ENCODE results near the gene PPFIA4. TPM values are rescaled to one million over a fixed set of nuclear protein-coding genes. Genes with fewer than 3 reads are reported as not detected.
"Not testable (repeated sequence)": the region's sequence is repeated elsewhere in the genome, so short reads cannot be mapped to it uniquely, and the experiment has no call there.

PPFIA4 gene
- total and polyA plus RNA-seq, 9 of the 15 experiments (the other 6 are each of a cell fraction or from before 2014, with no cell fraction given) = 0.07 to 12.0 (median 0.70) TPM

DNA sequence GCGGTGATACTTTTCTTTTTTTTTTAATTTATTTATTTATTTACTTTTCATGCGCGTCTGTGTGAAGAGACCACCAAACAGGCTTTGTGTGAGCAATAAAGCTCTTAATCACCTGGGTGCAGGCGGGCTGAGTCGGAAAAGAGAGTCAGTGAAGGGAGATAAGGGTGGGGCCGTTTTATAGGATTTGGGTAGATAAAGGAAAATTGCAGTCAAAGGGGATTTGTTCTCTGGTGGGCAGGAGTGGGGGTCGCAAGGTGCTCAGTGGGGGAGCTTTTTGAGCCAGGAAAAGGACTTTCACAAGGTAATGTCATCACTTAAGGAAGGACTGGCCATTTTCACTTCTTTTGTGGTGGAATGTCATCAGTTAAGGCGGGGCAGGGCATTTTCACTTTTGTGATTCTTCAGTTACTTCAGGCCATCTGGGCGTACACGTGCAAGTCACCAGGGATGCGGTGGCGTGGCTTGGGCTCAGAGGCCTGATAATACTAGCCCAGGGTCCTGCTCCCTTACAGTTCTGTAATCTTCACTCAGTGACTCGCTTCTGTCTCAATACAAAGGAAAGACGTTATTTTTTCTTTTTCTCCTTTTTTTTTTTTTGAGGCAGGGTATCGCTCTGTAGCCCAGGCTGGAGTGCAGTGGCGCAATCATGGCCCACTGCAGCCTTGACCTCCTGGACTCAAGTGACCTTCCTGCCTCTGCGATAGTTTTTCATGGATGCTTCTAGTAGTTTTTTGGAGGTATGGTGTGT lies 20.7 kb upstream of the PPFIA4 start:
- H3K79me2 ChIP-seq (ENCODE audit: control insufficient read depth, insufficient read depth, low read length) = peaks cover 37% of the 10 kb centered on the region
- H4K20me1 ChIP-seq (replicated peaks; ENCODE audit: control insufficient read depth, insufficient read depth, low read length); in situ Hi-C loops (cut with MboI); CTCF ChIA-PET (ENCODE audit: low intra/inter-chr PET ratio); H3K9me1 ChIP-seq (ENCODE audit: control insufficient read depth, insufficient read depth, low read length); BruUV-seq (replicated peaks); H3K27me3 ChIP-seq (ENCODE audit: control insufficient read depth in 2 of 2, insufficient read depth in 2 of 2, low read length in 2 of 2); H3K9me3 ChIP-seq (replicated peaks; ENCODE audit: control insufficient read depth, insufficient read depth, low read depth, low read length); TF ChIP-seq TOE1 (CRISPR knock-in tag; IDR thresholded peaks at IDR 0.05; ENCODE audit: borderline replicate concordance, low read depth): not testable (repeated sequence)
- intact Hi-C loops (cut with micrococcal nuclease) = loop anchor here (10.0 kb wide), 1 partner anchor 281 kb away; no protein-coding TSS in a partner anchor
- H3K4me1 ChIP-seq (replicated peaks in 1 of 2; ENCODE audit: control insufficient read depth in 2 of 2, insufficient read depth in 2 of 2, low read length in 2 of 2) = peaks cover 14 to 19% of the 10 kb centered on the region in 2 experiments
- H2AFZ ChIP-seq (ENCODE audit: low read depth, low read length) = peak overlapping the region; percentile 84
- ATAC-seq (peak; percentile 68), DNase-seq (ENCODE audit: extremely low read depth in 1 of 4, low spot score in 3 of 4) (peak in 3 of 4 experiments; percentile 49 to 93 (median 76)), FAIRE-seq (peak; percentile 74)
- H3K4me2 ChIP-seq (ENCODE audit: insufficient read depth, low read length) = peak overlapping the region; percentile 100
- POLR2A ChIA-PET = interaction anchor here (0.6 to 2.0 kb wide), 10 partner anchors 7 to 662 kb away, joined by 3 to 12 read pairs (median 4); no protein-coding TSS in a partner anchor
- WGBS (ENCODE audit: insufficient coverage, low coverage, missing lambda C conversion rate) = 2% methylated on average over 16 of the region's 17 CpGs
- peaks cover 21% of the 10 kb centered on the region for H3K36me3 ChIP-seq (ENCODE audit: control insufficient read depth, insufficient read depth, low read length)
- peak overlapping the region; percentile 99 for H3K27ac ChIP-seq (ENCODE audit: extremely low read depth, low read depth, low read length)
- peak overlapping the region; percentile 80 to 97; a peak in 3 of 4 replicates for H3K9ac ChIP-seq (ENCODE audit: insufficient read depth in 1 of 2, low read depth in 2 of 2, low read length in 2 of 2)
- peak overlapping the region; percentile 89 for H3K4me3 ChIP-seq
- TF ChIP-seq, protein P1, sequence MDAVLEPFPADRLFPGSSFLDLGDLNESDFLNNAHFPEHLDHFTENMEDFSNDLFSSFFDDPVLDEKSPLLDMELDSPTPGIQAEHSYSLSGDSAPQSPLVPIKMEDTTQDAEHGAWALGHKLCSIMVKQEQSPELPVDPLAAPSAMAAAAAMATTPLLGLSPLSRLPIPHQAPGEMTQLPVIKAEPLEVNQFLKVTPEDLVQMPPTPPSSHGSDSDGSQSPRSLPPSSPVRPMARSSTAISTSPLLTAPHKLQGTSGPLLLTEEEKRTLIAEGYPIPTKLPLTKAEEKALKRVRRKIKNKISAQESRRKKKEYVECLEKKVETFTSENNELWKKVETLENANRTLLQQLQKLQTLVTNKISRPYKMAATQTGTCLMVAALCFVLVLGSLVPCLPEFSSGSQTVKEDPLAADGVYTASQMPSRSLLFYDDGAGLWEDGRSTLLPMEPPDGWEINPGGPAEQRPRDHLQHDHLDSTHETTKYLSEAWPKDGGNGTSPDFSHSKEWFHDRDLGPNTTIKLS (IDR thresholded peaks at IDR 0.05; ENCODE audit: borderline replicate concordance, low read depth) = peak; percentile 76; the same call in 1 of the 2 replicates
- TF ChIP-seq, protein P2, sequence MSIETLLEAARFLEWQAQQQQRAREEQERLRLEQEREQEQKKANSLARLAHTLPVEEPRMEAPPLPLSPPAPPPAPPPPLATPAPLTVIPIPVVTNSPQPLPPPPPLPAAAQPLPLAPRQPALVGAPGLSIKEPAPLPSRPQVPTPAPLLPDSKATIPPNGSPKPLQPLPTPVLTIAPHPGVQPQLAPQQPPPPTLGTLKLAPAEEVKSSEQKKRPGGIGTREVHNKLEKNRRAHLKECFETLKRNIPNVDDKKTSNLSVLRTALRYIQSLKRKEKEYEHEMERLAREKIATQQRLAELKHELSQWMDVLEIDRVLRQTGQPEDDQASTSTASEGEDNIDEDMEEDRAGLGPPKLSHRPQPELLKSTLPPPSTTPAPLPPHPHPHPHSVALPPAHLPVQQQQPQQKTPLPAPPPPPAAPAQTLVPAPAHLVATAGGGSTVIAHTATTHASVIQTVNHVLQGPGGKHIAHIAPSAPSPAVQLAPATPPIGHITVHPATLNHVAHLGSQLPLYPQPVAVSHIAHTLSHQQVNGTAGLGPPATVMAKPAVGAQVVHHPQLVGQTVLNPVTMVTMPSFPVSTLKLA (conservative IDR thresholded peaks at IDR 0.05) = peak; percentile 93 to 97
- peak; percentile 74; the same call in 1 of the 2 replicates for TF ChIP-seq ZNF583 (CRISPR knock-in tag; IDR thresholded peaks at IDR 0.05)
- peak; percentile 97 for TF ChIP-seq BHLHE40 (IDR thresholded peaks at IDR 0.05; ENCODE audit: low read length)
- TF ChIP-seq, protein P3, sequence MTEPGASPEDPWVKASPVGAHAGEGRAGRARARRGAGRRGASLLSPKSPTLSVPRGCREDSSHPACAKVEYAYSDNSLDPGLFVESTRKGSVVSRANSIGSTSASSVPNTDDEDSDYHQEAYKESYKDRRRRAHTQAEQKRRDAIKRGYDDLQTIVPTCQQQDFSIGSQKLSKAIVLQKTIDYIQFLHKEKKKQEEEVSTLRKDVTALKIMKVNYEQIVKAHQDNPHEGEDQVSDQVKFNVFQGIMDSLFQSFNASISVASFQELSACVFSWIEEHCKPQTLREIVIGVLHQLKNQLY (CRISPR knock-in tag; conservative IDR thresholded peaks at IDR 0.05) = 0 out of 4 replicates have a peak, but pooled peaks of 1 of the 2 experiments have one; percentile 35
- peak; percentile 52 for TF ChIP-seq JUND (IDR thresholded peaks at IDR 0.05; ENCODE audit: borderline replicate concordance, low read depth, low read length)
- TF ChIP-seq JUND (tag; IDR thresholded peaks at IDR 0.05; ENCODE audit: borderline replicate concordance, low read depth, low read length) = peak; percentile 40; the same call in 1 of the 3 replicates
- TF ChIP-seq, protein P4, sequence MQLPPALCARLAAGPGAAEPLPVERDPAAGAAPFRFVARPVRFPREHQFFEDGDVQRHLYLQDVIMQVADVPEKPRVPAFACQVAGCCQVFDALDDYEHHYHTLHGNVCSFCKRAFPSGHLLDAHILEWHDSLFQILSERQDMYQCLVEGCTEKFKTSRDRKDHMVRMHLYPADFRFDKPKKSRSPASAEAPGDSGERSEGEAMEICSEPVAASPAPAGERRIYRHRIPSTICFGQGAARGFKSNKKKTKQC (CRISPR knock-in tag; IDR thresholded peaks at IDR 0.05) = 0 out of 2 replicates have a peak, but pooled peaks have one; percentile 31
- peak; percentile 82 for TF ChIP-seq SMARCC2 (IDR thresholded peaks at IDR 0.05; ENCODE audit: low read depth)
- TF ChIP-seq ATF7 (IDR thresholded peaks at IDR 0.05) = peak; percentile 70
- TF ChIP-seq ZBTB7A (IDR thresholded peaks at IDR 0.05; ENCODE audit: borderline replicate concordance, control insufficient read depth, low read depth, low read length) = peak; percentile 70; the same call in 1 of the 2 replicates
- peak; percentile 79 for TF ChIP-seq ZFX (CRISPR knock-in tag; IDR thresholded peaks at IDR 0.05)
- TF ChIP-seq POLR2AphosphoS5 (IDR thresholded peaks at IDR 0.05; ENCODE audit: control insufficient read depth, insufficient read depth, low read depth, low read length) = peak; percentile 80
- TF ChIP-seq TOE1 (IDR thresholded peaks at IDR 0.05; ENCODE audit: borderline replicate concordance) = peak; percentile 45; the same call in 1 of the 2 replicates
